HEK293 (cell line): Measurements from ENCODE around the gene S100A12.

Source experiments
- ATF2 ChIP-seq: fragments of 450-650 bp; formaldehyde crosslinking; IDR thresholded peaks from 2 replicates; pipeline ENCODE4 v1.5.1; 2016; ENCODE audit warnings: missing biosample characterization, missing genetic modification characterization, low read depth
- CTCF ChIP-seq: fragments of 450-650 bp; formaldehyde crosslinking; IDR thresholded peaks from 2 replicates; pipeline ENCODE4 v1.5.1; 2016; ENCODE audit warnings: missing biosample characterization, missing genetic modification characterization
- EGR2 ChIP-seq: fragments of 450-650 bp; formaldehyde crosslinking; IDR thresholded peaks from 2 replicates; pipeline ENCODE4 v1.5.1; 2016; ENCODE audit warnings: low read depth, missing biosample characterization, missing genetic modification characterization
- KLF7 ChIP-seq: fragments of 450-650 bp; formaldehyde crosslinking; IDR thresholded peaks from 2 replicates; pipeline ENCODE4 v1.5.1; 2016; ENCODE audit warnings: missing biosample characterization, missing genetic modification characterization, borderline replicate concordance
- PBX3 ChIP-seq: sonication (generic); formaldehyde crosslinking; IDR thresholded peaks from 2 replicates; pipeline ENCODE4 v1.8.1; 2022; ENCODE audit warnings: mild to moderate bottlenecking, moderate library complexity, missing genetic modification reagents
- REST ChIP-seq: fragments of 450-650 bp; formaldehyde crosslinking; IDR thresholded peaks from 2 replicates; pipeline ENCODE4 v1.5.1; 2016; ENCODE audit warnings: missing biosample characterization, missing genetic modification characterization
- TCF7L2 ChIP-seq: IDR thresholded peaks from 2 replicates; pipeline ENCODE4 v1.6.1; 2011; ENCODE audit warnings: low read depth, mild to moderate bottlenecking, inconsistent platforms, low read length, moderate library complexity, borderline replicate concordance
- ZBTB7A ChIP-seq: fragments of 450-650 bp; formaldehyde crosslinking; IDR thresholded peaks from 2 replicates; pipeline ENCODE4 v1.5.1; 2016; ENCODE audit warnings: low read depth, missing biosample characterization, missing genetic modification characterization
- ZFHX2 ChIP-seq: fragments of 450-650 bp; formaldehyde crosslinking; conservative IDR thresholded peaks from 2 replicates; pipeline ENCODE4 v1.5.1; 2016; ENCODE audit warnings: missing biosample characterization, missing genetic modification characterization
- ZNF10 ChIP-seq: fragments of 450-650 bp; formaldehyde crosslinking; IDR thresholded peaks from 2 replicates; pipeline ENCODE4 v1.5.1; 2017; ENCODE audit warnings: missing biosample characterization, missing genetic modification characterization
- ZNF280C ChIP-seq: fragments of 450-650 bp; formaldehyde crosslinking; IDR thresholded peaks from 2 replicates; pipeline ENCODE4 v1.5.1; 2016; ENCODE audit warnings: missing biosample characterization, missing genetic modification characterization
- ZNF48 ChIP-seq: fragments of 450-650 bp; formaldehyde crosslinking; IDR thresholded peaks from 2 replicates; pipeline ENCODE4 v1.5.1; 2016; ENCODE audit warnings: missing biosample characterization, missing genetic modification characterization
- ZNF560 ChIP-seq: fragments of 450-650 bp; formaldehyde crosslinking; IDR thresholded peaks from 2 replicates; pipeline ENCODE4 v1.5.1; 2017; ENCODE audit warnings: missing biosample characterization, missing genetic modification characterization, borderline replicate concordance

GRCh38 chr1:153389973-153390879, 14.8 kb upstream of the S100A12 start:
- no peak for TF ChIP-seq ZBTB7A
- no peak for TF ChIP-seq PBX3 (CRISPR knock-in tag)
- no peak for TF ChIP-seq REST (tag by site-specific recombination)
- no peak for TF ChIP-seq CTCF
- TF ChIP-seq ZFHX2 (tag by site-specific recombination) = no peak
- TF ChIP-seq ZNF10 (tag by site-specific recombination) = no peak
- no peak for TF ChIP-seq EGR2 (tag by site-specific recombination)
- TF ChIP-seq ATF2 (tag by site-specific recombination) = no peak
- TF ChIP-seq TCF7L2 = no peak
- TF ChIP-seq ZNF280C (tag by site-specific recombination) = no peak
- TF ChIP-seq ZNF48 (tag by site-specific recombination) = no peak
- TF ChIP-seq KLF7 = no peak
- no peak for TF ChIP-seq ZNF560 (tag by site-specific recombination)
